Bronchial epithelial cell (primary cell): ENCODE results near the gene COCH. TPM values are rescaled to one million over a fixed set of nuclear protein-coding genes. Genes with fewer than 3 reads are reported as not detected.
A peak's percentile ranks its signal among the peaks of the same experiment; 100 is the strongest.

Source experiments
- DNase-seq: peaks from one replicate; pipeline ENCODE4 v3.0.0-alpha.2; 2010; ENCODE audit warnings: low read depth
- FAIRE-seq: peaks from 2 replicates; lab custom pipeline; 2011; peaks lifted over from hg19 to GRCh38; lab: Jason Lieb, UNC
- H3K27me3 ChIP-seq: 2 replicates; pipeline ENCODE4 v1.5.1; 2011; ENCODE audit warnings: low read length; ENCODE audit not compliant: control insufficient read depth, insufficient read depth
- H3K36me3 ChIP-seq: 2 replicates; pipeline ENCODE4 v1.5.1; 2011; ENCODE audit warnings: low read length; ENCODE audit not compliant: control insufficient read depth, insufficient read depth
- H3K4me3 ChIP-seq: 2 replicates; pipeline ENCODE4 v1.5.1; 2011; ENCODE audit warnings: mild to moderate bottlenecking, low read depth, low read length, control low read depth
- CTCF ChIP-seq: IDR thresholded peaks from 2 replicates; pipeline ENCODE4 v1.5.1; 2011; ENCODE audit warnings: mild to moderate bottlenecking, moderate library complexity, low read length, control low read depth, inconsistent platforms; ENCODE audit not compliant: insufficient read depth, severe bottlenecking
- total RNA-seq: library from RNA; depleted of rRNA; stranded (reverse); fragments of >200 nt; gene quantifications from 2 replicates; pipeline ENCODE4 v1.2.1, GENCODE V29; 2014

The COCH gene
- total RNA-seq = 0.26 TPM in 1 of 2 replicates, not detected in the other

- DNase-seq (no peak), FAIRE-seq (no peak)
- Histone ChIP-seq H3K27me3 (peaks cover 26% of the 10 kb centered on the region), H3K36me3 (no peaks in the 10 kb centered on the region), H3K4me3 (peak within 1 kb of the TSS; percentile 37)
- peak; percentile 29 for TF ChIP-seq CTCF
Observed at GRCh38 chr14:30874120-30874998, at the start of gene COCH. Gene COCH (plus strand): TSS chr14:30874559. CDS start chr14:30874939, 380 bp downstream.

GRCh38 chr14:30826070-30826469 is 48.3 kb upstream of the COCH start:
- no peak for TF ChIP-seq CTCF
- Histone ChIP-seq H3K4me3 (no peak overlapping the region), H3K27me3 (no peaks in the 10 kb centered on the region), H3K36me3 (no peaks in the 10 kb centered on the region)
- no peak for FAIRE-seq
- no peak for DNase-seq

GRCh38 chr14:30829853-30830252 is 44.5 kb upstream of the COCH start:
- TF ChIP-seq CTCF = no peak
- no peaks in the 10 kb centered on the region for H3K27me3 ChIP-seq
- FAIRE-seq (no peak), DNase-seq (no peak)
- H3K4me3 ChIP-seq = no peak overlapping the region
- no peaks in the 10 kb centered on the region for H3K36me3 ChIP-seq

GRCh38 chr14:30834353-30834752 is 40.0 kb upstream of the COCH start:
- FAIRE-seq = no peak
- Histone ChIP-seq H3K36me3 (no peaks in the 10 kb centered on the region), H3K4me3 (no peak overlapping the region), H3K27me3 (no peaks in the 10 kb centered on the region)
- TF ChIP-seq CTCF = no peak
- DNase-seq = no peak

- Histone ChIP-seq H3K4me3 (no peak overlapping the region), H3K27me3 (no peaks in the 10 kb centered on the region), H3K36me3 (no peaks in the 10 kb centered on the region)
- FAIRE-seq (no peak), DNase-seq (no peak)
- TF ChIP-seq CTCF = no peak
Observed at GRCh38 chr14:30838351-30838750, 36.0 kb upstream of the COCH start.
